Measurements from ENCODE around the gene RTCB.

The RTCB gene

DNA sequence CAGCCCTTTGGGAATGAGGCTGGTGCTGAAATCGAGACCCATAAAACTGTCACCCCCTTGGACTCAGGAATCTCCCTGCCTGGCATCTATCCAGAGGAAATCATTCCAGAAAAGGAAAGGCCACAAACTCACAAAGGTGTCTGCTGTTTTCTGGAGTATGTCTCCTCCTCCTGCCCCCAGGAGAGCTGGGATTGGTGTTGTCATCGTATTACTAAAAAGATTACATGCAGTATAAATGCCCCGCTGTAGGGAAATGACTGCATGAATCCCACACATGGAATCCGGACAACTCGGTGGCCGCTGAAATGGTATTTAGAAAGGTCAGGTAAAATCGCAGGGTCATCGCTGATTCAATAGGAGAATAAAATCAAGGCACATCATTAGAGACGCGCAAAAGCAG, 73.3 kb downstream of the RTCB start:
- no peak for DNase-seq
